ENCODE results near the gene TMEM43.
A peak's percentile ranks its signal among the peaks of the same experiment; 100 is the strongest.
"Not testable (repeated sequence)": the region's sequence is repeated elsewhere in the genome, so short reads cannot be mapped to it uniquely, and the experiment has no call there.

Gene TMEM43

GRCh38 chr3:14124615-14125192, at the start of gene TMEM43, which contains the start of gene CHCHD4:
TSS of gene TMEM43 (plus strand) at chr3:14125052. CDS start at chr3:14125194, 142 bp downstream.
TSS of gene CHCHD4 (minus strand) at chr3:14124870. CDS start at chr3:14124676, 194 bp downstream.
- DNase-seq (ENCODE audit: low read depth in 1 of 2, low spot score in 1 of 2): peak; percentile 94

- DNase-seq (ENCODE audit: low read depth in 1 of 2, low spot score in 1 of 2): not testable (repeated sequence)
These were observed 49.6 kb upstream of the TMEM43 start for GRCh38 chr3:14075233-14075632.

- no peak for DNase-seq (ENCODE audit: low read depth in 1 of 2, low spot score in 1 of 2)
These were observed 47.5 kb upstream of the TMEM43 start for GRCh38 chr3:14077310-14077709.

GRCh38 chr3:14082108-14082657, 42.7 kb upstream of the TMEM43 start:
- no peak for DNase-seq (ENCODE audit: low read depth in 1 of 2, low spot score in 1 of 2)

- DNase-seq (ENCODE audit: low read depth in 1 of 2, low spot score in 1 of 2): not testable (repeated sequence)
These were observed 37.4 kb upstream of the TMEM43 start for GRCh38 chr3:14087461-14087860.

- DNase-seq (ENCODE audit: low read depth in 1 of 2, low spot score in 1 of 2): not testable (repeated sequence)
These were observed 32.9 kb upstream of the TMEM43 start for GRCh38 chr3:14091959-14092358.

- DNase-seq (ENCODE audit: low read depth in 1 of 2, low spot score in 1 of 2): no peak
These were observed 32.4 kb upstream of the TMEM43 start for GRCh38 chr3:14092464-14092863.

GRCh38 chr3:14093831-14094230, 31.0 kb upstream of the TMEM43 start:
- no peak for DNase-seq (ENCODE audit: low read depth in 1 of 2, low spot score in 1 of 2)

GRCh38 chr3:14096742-14097141, 28.1 kb upstream of the TMEM43 start:
- no peak for DNase-seq (ENCODE audit: low read depth in 1 of 2, low spot score in 1 of 2)

GRCh38 chr3:14097616-14098391, 27.0 kb upstream of the TMEM43 start:
- no peak for DNase-seq (ENCODE audit: low read depth in 1 of 2, low spot score in 1 of 2)

GRCh38 chr3:14109821-14110220, 15.0 kb upstream of the TMEM43 start:
- DNase-seq (ENCODE audit: low read depth in 1 of 2, low spot score in 1 of 2): not testable (repeated sequence)

- no peak for DNase-seq (ENCODE audit: low read depth in 1 of 2, low spot score in 1 of 2)
These were observed 14.2 kb upstream of the TMEM43 start for GRCh38 chr3:14110699-14111098.

GRCh38 chr3:14113965-14114635, 10.8 kb upstream of the TMEM43 start:
- no peak for DNase-seq (ENCODE audit: low read depth in 1 of 2, low spot score in 1 of 2)

- DNase-seq (ENCODE audit: low read depth in 1 of 2, low spot score in 1 of 2): no peak
These were observed 7.1 kb upstream of the TMEM43 start for GRCh38 chr3:14117468-14118399.

GRCh38 chr3:14118400-14119381, 6.2 kb upstream of the TMEM43 start:
- no peak for DNase-seq (ENCODE audit: low read depth in 1 of 2, low spot score in 1 of 2)

- DNase-seq (ENCODE audit: low read depth in 1 of 2, low spot score in 1 of 2): no peak
These were observed 5.2 kb upstream of the TMEM43 start for GRCh38 chr3:14119651-14120050.

GRCh38 chr3:14120111-14120920, 4.5 kb upstream of the TMEM43 start:
- no peak for DNase-seq (ENCODE audit: low read depth in 1 of 2, low spot score in 1 of 2)

GRCh38 chr3:14120921-14121448, 3.9 kb upstream of the TMEM43 start:
- not testable (repeated sequence) for DNase-seq (ENCODE audit: low read depth in 1 of 2, low spot score in 1 of 2)

All from stimulated activated CD4-positive, alpha-beta T cell treated with anti-CD3 and anti-CD28 coated beads, Interleukin-15, amount 100 ng/mL, for 1 hour (primary cell).